ENCODE data around the gene ZNF816.

Gene ZNF816

GRCh38 chr19:53004242-53004641 is 41.6 kb upstream of the ZNF816 start:
- DNase-seq (ENCODE audit: low read depth) = no peak
- no peak overlapping the region for H3K4me3 ChIP-seq (ENCODE audit: low read depth, low read length)
- no peak for TF ChIP-seq CTCF (IDR thresholded peaks at IDR 0.05; ENCODE audit: low read depth, low read length, missing control alignments)

- TF ChIP-seq CTCF (IDR thresholded peaks at IDR 0.05; ENCODE audit: low read depth, low read length, missing control alignments) = no peak
- DNase-seq (ENCODE audit: low read depth) = no peak
- no peak overlapping the region for H3K4me3 ChIP-seq (ENCODE audit: low read depth, low read length)
These were observed 39.8 kb upstream of the ZNF816 start for GRCh38 chr19:53002479-53002878.

GRCh38 chr19:52997975-52998374 is 35.3 kb upstream of the ZNF816 start:
- TF ChIP-seq CTCF (IDR thresholded peaks at IDR 0.05; ENCODE audit: low read depth, low read length, missing control alignments) = no peak
- DNase-seq (ENCODE audit: low read depth) = no peak
- no peak overlapping the region for H3K4me3 ChIP-seq (ENCODE audit: low read depth, low read length)

- TF ChIP-seq CTCF (IDR thresholded peaks at IDR 0.05; ENCODE audit: low read depth, low read length, missing control alignments) = no peak
- no peak overlapping the region for H3K4me3 ChIP-seq (ENCODE audit: low read depth, low read length)
- no peak for DNase-seq (ENCODE audit: low read depth)
These were observed 33.0 kb upstream of the ZNF816 start for GRCh38 chr19:52995711-52996110.

GRCh38 chr19:52993342-52994178 is 30.9 kb upstream of the ZNF816 start:
- TF ChIP-seq CTCF (IDR thresholded peaks at IDR 0.05; ENCODE audit: low read depth, low read length, missing control alignments) = no peak
- H3K4me3 ChIP-seq (ENCODE audit: low read depth, low read length) = no peak overlapping the region
- no peak for DNase-seq (ENCODE audit: low read depth)

- H3K4me3 ChIP-seq (ENCODE audit: low read depth, low read length) = no peak overlapping the region
- no peak for DNase-seq (ENCODE audit: low read depth)
- TF ChIP-seq CTCF (IDR thresholded peaks at IDR 0.05; ENCODE audit: low read depth, low read length, missing control alignments) = no peak
These were observed 29.7 kb upstream of the ZNF816 start for GRCh38 chr19:52992109-52993004.
